Stimulated activated CD8-positive, alpha-beta memory T cell treated with anti-CD3 and anti-CD28 coated beads, Interleukin-12 subunit alpha, Interleukin-12 subunit beta, amount 100 ng/mL, for 24 hours (primary cell): ENCODE measurements around the gene LMTK2.
A peak's percentile ranks its signal among the peaks of the same experiment; 100 is the strongest.

Experiments
- DNase-seq: peaks from one replicate; pipeline ENCODE4 v3.0.0-alpha.2; 2020; ENCODE audit errors: extremely low read depth

Gene LMTK2

GRCh38 chr7:98175260-98175940, 68.7 kb downstream of the LMTK2 start:
- no peak for DNase-seq

GRCh38 chr7:98177553-98177952, 70.9 kb downstream of the LMTK2 start:
- no peak for DNase-seq

GRCh38 chr7:98178321-98178720, 71.7 kb downstream of the LMTK2 start:
- DNase-seq, result no peak

GRCh38 chr7:98178762-98179490, 72.3 kb downstream of the LMTK2 start:
- DNase-seq, result no peak

- DNase-seq, result no peak
Observed at GRCh38 chr7:98180751-98181150, 74.1 kb downstream of the LMTK2 start.

GRCh38 chr7:98185101-98185500, 78.4 kb downstream of the LMTK2 start:
- no peak for DNase-seq

GRCh38 chr7:98186452-98187137, 79.9 kb downstream of the LMTK2 start:
- no peak for DNase-seq

GRCh38 chr7:98187138-98187502, 80.5 kb downstream of the LMTK2 start:
- DNase-seq, result no peak

- no peak for DNase-seq
Observed at GRCh38 chr7:98189559-98189958, 82.9 kb downstream of the LMTK2 start.

- DNase-seq, result no peak
Observed at GRCh38 chr7:98191668-98192431, 85.2 kb downstream of the LMTK2 start.

- no peak for DNase-seq
Observed at GRCh38 chr7:98192781-98193457, 86.3 kb downstream of the LMTK2 start.

- no peak for DNase-seq
Observed at GRCh38 chr7:98193474-98194180, 87.0 kb downstream of the LMTK2 start.

- DNase-seq, result no peak
Observed at GRCh38 chr7:98194186-98194585, 87.5 kb downstream of the LMTK2 start.

GRCh38 chr7:98194672-98195457, 88.2 kb downstream of the LMTK2 start:
- DNase-seq, result no peak

GRCh38 chr7:98196706-98197605, 90.3 kb downstream of the LMTK2 start:
- no peak for DNase-seq

- no peak for DNase-seq
Observed at GRCh38 chr7:98199131-98199530, 92.5 kb downstream of the LMTK2 start.

GRCh38 chr7:98200364-98200763, 93.7 kb downstream of the LMTK2 start:
- DNase-seq, result no peak

- DNase-seq, result peak; percentile 49
Observed at GRCh38 chr7:98202367-98203195, 95.9 kb downstream of the LMTK2 start.
